ENCODE results near the gene NBDY.
"Not testable (repeated sequence)": the region's sequence is repeated elsewhere in the genome, so short reads cannot be mapped to it uniquely, and the experiment has no call there.

The NBDY gene

DNA sequence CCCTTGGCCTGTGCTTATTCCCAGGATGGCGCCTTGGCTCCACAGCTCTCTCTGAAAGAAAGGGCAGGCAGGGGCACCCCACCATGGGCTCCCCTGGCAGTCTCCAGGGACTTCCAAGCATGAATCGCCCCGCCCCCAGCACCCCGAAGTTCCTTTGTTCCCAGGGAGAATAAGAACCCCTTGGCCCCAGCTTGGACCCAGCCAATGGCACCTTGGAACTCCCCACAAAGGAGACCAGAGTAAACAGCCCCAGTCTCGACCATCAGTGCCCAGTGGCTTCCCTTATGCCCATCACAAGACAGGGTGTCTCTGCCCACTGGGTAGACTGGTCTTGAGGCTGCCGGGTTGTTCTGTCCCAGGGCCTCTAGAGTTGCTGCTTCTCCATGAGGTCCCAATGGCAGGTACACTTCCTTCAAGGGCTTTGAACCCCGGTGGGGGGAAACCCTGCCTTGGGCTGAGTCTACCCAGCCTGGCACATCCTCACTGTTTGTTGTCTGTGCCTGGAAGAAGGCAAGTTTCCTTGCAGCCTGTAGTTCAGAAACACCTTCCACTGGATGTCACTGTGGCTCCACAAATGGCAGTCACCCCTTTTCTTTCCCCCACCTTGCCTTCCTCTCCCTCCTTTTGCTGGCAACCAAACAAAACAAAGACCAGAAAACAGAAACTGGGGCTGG lies 30.8 kb downstream of the NBDY start:
- no peak for DNase-seq (ENCODE audit: low spot score)
- POLR2A ChIA-PET (ENCODE audit: low non-redundant PET), result no interaction called here
- no peak overlapping the region for H3K27ac ChIP-seq
- CTCF ChIA-PET, result no interaction called here
- no peak for TF ChIP-seq CTCF (conservative IDR thresholded peaks at IDR 0.05; ENCODE audit: low read depth)

GRCh38 chrX:56760410-56761124 lies 31.5 kb downstream of the NBDY start:
- H3K27ac ChIP-seq; DNase-seq (ENCODE audit: low spot score); POLR2A ChIA-PET (ENCODE audit: low non-redundant PET); CTCF ChIA-PET: not testable (repeated sequence)

DNA sequence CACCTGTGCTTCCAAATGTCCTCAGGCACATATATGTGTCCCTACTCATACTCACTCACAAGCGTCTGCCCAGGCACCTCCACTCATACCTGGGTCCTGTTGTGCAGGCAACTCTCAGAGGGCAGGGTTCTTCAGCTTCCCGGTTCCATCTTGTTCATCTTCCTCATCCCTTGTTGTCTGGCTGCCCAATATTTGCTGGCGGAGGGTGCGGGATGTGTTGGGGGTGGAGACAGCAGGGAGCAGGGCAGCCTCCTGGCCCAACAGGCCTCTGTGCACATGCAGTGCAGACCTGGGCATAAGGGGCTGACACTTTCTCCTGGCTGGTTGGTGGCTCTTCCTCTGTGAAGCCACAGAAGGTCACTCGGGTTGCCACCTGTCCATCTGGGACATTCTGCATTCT lies 32.1 kb downstream of the NBDY start:
- no peak for DNase-seq (ENCODE audit: low spot score)
- POLR2A ChIA-PET (ENCODE audit: low non-redundant PET), result no interaction called here
- CTCF ChIA-PET, result no interaction called here
- no peak overlapping the region for H3K27ac ChIP-seq
- TF ChIP-seq CTCF (conservative IDR thresholded peaks at IDR 0.05; ENCODE audit: low read depth), result no peak

DNA sequence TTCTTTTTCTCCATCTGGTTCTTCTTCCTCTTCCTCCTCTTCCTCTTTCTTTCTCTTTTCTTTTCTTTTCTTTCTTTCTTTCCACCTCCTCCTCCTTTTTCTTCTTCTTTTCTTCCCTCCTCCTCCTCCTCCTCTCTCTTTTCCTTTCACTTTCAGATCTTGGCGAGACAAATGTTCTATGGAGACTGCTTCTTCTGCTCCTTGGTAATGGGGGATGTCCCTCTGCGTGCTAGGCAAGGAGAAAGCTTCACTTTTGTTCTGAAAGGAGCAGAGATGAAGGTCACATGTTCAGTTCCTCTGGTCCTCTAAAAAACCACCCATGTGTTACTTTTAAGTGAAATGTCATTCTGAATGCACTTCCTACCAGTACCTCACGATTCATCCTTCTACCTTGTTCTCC lies 33.2 kb downstream of the NBDY start:
- ChIA-PET CTCF (interaction anchor here (0.8 kb wide), 1 partner anchor 266 kb away, joined by 3 read pairs; no protein-coding TSS in a partner anchor), POLR2A (ENCODE audit: low non-redundant PET) (no interaction called here)
- no peak for TF ChIP-seq CTCF (conservative IDR thresholded peaks at IDR 0.05; ENCODE audit: low read depth)
- no peak overlapping the region for H3K27ac ChIP-seq
- no peak for DNase-seq (ENCODE audit: low spot score)

GRCh38 chrX:56762707-56763555 lies 33.9 kb downstream of the NBDY start:
- POLR2A ChIA-PET (ENCODE audit: low non-redundant PET), result no interaction called here
- TF ChIP-seq CTCF (conservative IDR thresholded peaks at IDR 0.05; ENCODE audit: low read depth), result no peak
- H3K27ac ChIP-seq, result no peak overlapping the region

GRCh38 chrX:56763556-56764152 lies 34.6 kb downstream of the NBDY start:
- H3K27ac ChIP-seq, result no peak overlapping the region
- DNase-seq (ENCODE audit: low spot score), result no peak
- CTCF ChIA-PET, result no interaction called here
- TF ChIP-seq CTCF (conservative IDR thresholded peaks at IDR 0.05; ENCODE audit: low read depth), result no peak
- POLR2A ChIA-PET (ENCODE audit: low non-redundant PET), result no interaction called here

More at GRCh38 chrX:56762707-56763555, 33.9 kb downstream of the NBDY start:
- DNase-seq (ENCODE audit: low spot score), result no peak
- CTCF ChIA-PET, result no interaction called here

Measured in RWPE1 (cell line).